Measurements from ENCODE around the gene ADCYAP1R1. TPM values are rescaled to one million over a fixed set of nuclear protein-coding genes. Genes with fewer than 3 reads are reported as not detected.

ADCYAP1R1 gene
- total RNA-seq, 4 donors from 2014 or later: 1.9 to 7.4 (median 3.4) TPM

GRCh38 chr7:31017721-31018120, 34.4 kb upstream of the ADCYAP1R1 start:
- H3K27me3 ChIP-seq: no peaks in the 10 kb centered on the region
- no peaks in the 10 kb centered on the region for H3K9me3 ChIP-seq
- no peak for TF ChIP-seq POLR2AphosphoS5 (IDR thresholded peaks at IDR 0.05)
- no peak overlapping the region for H3K4me3 ChIP-seq
- H3K36me3 ChIP-seq: no peaks in the 10 kb centered on the region
- in situ Hi-C loops (cut with MboI; ENCODE audit: low pct_ligation_motif_present in 1 of 4, low pct_unique_long_range_greater_than_20kb in 1 of 4, low sequenced_read_pairs in 3 of 4): no loop called here
- no peak overlapping the region for H3K27ac ChIP-seq
- no peak for DNase-seq
- intact Hi-C loops (cut with DNase I; ENCODE audit: low total_unique reads): no loop called here
- H3K4me1 ChIP-seq: no peaks in the 10 kb centered on the region
- WGBS, 2 donors (ENCODE audit: low coverage in 1 of 2): 86 to 89% methylated on average over 1 to 4 of the region's 5 CpGs

GRCh38 chr7:31019509-31019908, 32.6 kb upstream of the ADCYAP1R1 start:
- WGBS, 2 donors (ENCODE audit: low coverage in 1 of 2): 62% methylated on average over 1 of the region's 1 CpG; no CpG with 5 or more reads in 1 of the 2 donors
- Histone ChIP-seq H3K4me1 (no peaks in the 10 kb centered on the region), H3K36me3 (no peaks in the 10 kb centered on the region), H3K27me3 (no peaks in the 10 kb centered on the region), H3K27ac (no peak overlapping the region), H3K9me3 (no peaks in the 10 kb centered on the region), H3K4me3 (no peak overlapping the region)
- intact Hi-C loops (cut with DNase I; ENCODE audit: low total_unique reads) (no loop called here), in situ Hi-C loops (cut with MboI; ENCODE audit: low pct_ligation_motif_present in 1 of 4, low pct_unique_long_range_greater_than_20kb in 1 of 4, low sequenced_read_pairs in 3 of 4) (no loop called here)
- no peak for TF ChIP-seq CTCF (IDR thresholded peaks at IDR 0.05)
- no peak for TF ChIP-seq POLR2AphosphoS5 (IDR thresholded peaks at IDR 0.05)
- TF ChIP-seq EP300 (IDR thresholded peaks at IDR 0.05; ENCODE audit: low read depth): no peak
- no peak for DNase-seq

- no peaks in the 10 kb centered on the region for H3K4me1 ChIP-seq
- DNase-seq: no peak
- in situ Hi-C loops (cut with MboI; ENCODE audit: low pct_ligation_motif_present in 1 of 4, low pct_unique_long_range_greater_than_20kb in 1 of 4, low sequenced_read_pairs in 3 of 4) (no loop called here), intact Hi-C loops (cut with DNase I; ENCODE audit: low total_unique reads) (no loop called here)
- 81% methylated on average over 3 of the region's 3 CpGs; no CpG with 5 or more reads in 1 of the 2 donors for WGBS, 2 donors (ENCODE audit: low coverage in 1 of 2)
- no peaks in the 10 kb centered on the region for H3K27me3 ChIP-seq
- no peaks in the 10 kb centered on the region for H3K36me3 ChIP-seq
- no peak overlapping the region for H3K4me3 ChIP-seq
- H3K27ac ChIP-seq: no peak overlapping the region
- no peaks in the 10 kb centered on the region for H3K9me3 ChIP-seq
- TF ChIP-seq EP300 (IDR thresholded peaks at IDR 0.05; ENCODE audit: low read depth): no peak
- no peak for TF ChIP-seq POLR2A (IDR thresholded peaks at IDR 0.05)
- TF ChIP-seq CTCF (IDR thresholded peaks at IDR 0.05): no peak
- no peak for TF ChIP-seq POLR2AphosphoS5 (IDR thresholded peaks at IDR 0.05)
These were observed 31.9 kb upstream of the ADCYAP1R1 start for GRCh38 chr7:31020161-31020560.

DNA sequence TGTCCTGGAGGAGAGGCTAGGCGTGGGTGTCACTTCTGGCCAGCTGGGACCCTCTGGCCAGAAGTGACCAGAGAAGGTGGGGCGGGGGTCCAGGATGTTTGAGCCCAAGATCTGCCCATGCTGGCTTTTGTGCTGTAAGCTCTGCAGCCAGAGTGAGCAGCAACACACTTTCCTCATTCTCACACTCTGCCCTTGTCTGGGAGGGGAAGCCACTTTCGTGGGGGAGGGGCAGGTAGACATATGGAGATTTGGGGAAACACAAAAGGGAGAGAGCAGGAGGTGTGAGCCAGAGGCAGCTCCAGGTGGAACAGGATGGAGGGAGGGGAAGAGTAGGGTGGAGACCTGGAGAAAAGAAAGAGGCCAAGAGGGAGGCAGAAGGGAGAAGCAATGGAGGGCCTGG, 31.5 kb upstream of the ADCYAP1R1 start:
- intact Hi-C loops (cut with DNase I; ENCODE audit: low total_unique reads) (no loop called here), in situ Hi-C loops (cut with MboI; ENCODE audit: low pct_ligation_motif_present in 1 of 4, low pct_unique_long_range_greater_than_20kb in 1 of 4, low sequenced_read_pairs in 3 of 4) (no loop called here)
- H3K9me3 ChIP-seq: no peaks in the 10 kb centered on the region
- TF ChIP-seq POLR2AphosphoS5 (IDR thresholded peaks at IDR 0.05) (no peak), POLR2A (IDR thresholded peaks at IDR 0.05) (no peak), CTCF (IDR thresholded peaks at IDR 0.05) (no peak), EP300 (IDR thresholded peaks at IDR 0.05; ENCODE audit: low read depth) (no peak)
- no peaks in the 10 kb centered on the region for H3K36me3 ChIP-seq
- H3K4me1 ChIP-seq: no peaks in the 10 kb centered on the region
- no peak for DNase-seq
- 60 to 65% methylated on average over 1 to 3 of the region's 3 CpGs for WGBS, 2 donors (ENCODE audit: low coverage in 1 of 2)
- H3K27me3 ChIP-seq: no peaks in the 10 kb centered on the region
- no peak overlapping the region for H3K27ac ChIP-seq
- H3K4me3 ChIP-seq: no peak overlapping the region

- in situ Hi-C loops (cut with MboI; ENCODE audit: low pct_ligation_motif_present in 1 of 4, low pct_unique_long_range_greater_than_20kb in 1 of 4, low sequenced_read_pairs in 3 of 4): no loop called here
- WGBS, 2 donors (ENCODE audit: low coverage in 1 of 2): 75 to 91% methylated on average over 2 to 4 of the region's 4 CpGs
These were observed 30.0 kb upstream of the ADCYAP1R1 start for GRCh38 chr7:31022117-31022516.

More at GRCh38 chr7:31022117-31022516, 30.0 kb upstream of the ADCYAP1R1 start:
- intact Hi-C loops (cut with DNase I; ENCODE audit: low total_unique reads): no loop called here
- Histone ChIP-seq H3K4me3 (no peak overlapping the region), H3K4me1 (peaks cover 0 to 7% (median 0%) of the 10 kb centered on the region in 4 donors), H3K36me3 (no peaks in the 10 kb centered on the region), H3K9me3 (no peaks in the 10 kb centered on the region), H3K27ac (no peak overlapping the region), H3K27me3 (no peaks in the 10 kb centered on the region)
- TF ChIP-seq EP300 (IDR thresholded peaks at IDR 0.05; ENCODE audit: low read depth): no peak
- TF ChIP-seq POLR2A (IDR thresholded peaks at IDR 0.05): no peak
- no peak for TF ChIP-seq CTCF (IDR thresholded peaks at IDR 0.05)
- TF ChIP-seq POLR2AphosphoS5 (IDR thresholded peaks at IDR 0.05): no peak
- no peak for DNase-seq
